Common myeloid progenitor, CD34-positive (primary cell): ENCODE data around the gene DNAH17. TPM values are rescaled to one million over a fixed set of nuclear protein-coding genes. Genes with fewer than 3 reads are reported as not detected.

Source experiments
- CTCF ChIA-PET: fragments of 350-600 bp; sonication (Branson Sonifier 250); formaldehyde crosslinking; loops from one replicate; lab custom pipeline; 2021; ENCODE audit warnings: antibody characterized with exemption; lab: Charles Lee
- POLR2A ChIA-PET: fragments of 350-600 bp; sonication (Branson Sonifier 250); formaldehyde crosslinking; loops from one replicate; lab custom pipeline; 2021; ENCODE audit warnings: antibody characterized with exemption; lab: Charles Lee
- DNase-seq, 3 donors: peaks; one replicate each; pipeline versions ENCODE4 v3.0.0 to v3.0.0-alpha.2; 2013
- H3K27ac ChIP-seq, 2 experiments: 1 replicate in 1 of 2; 2 replicates in 1 of 2; pipeline ENCODE4 v1.7.0; 2013; ENCODE audit warnings: inconsistent platforms in 2 of 2, low read length in 2 of 2, mild to moderate bottlenecking in 2 of 2, low read depth in 1 of 2, moderate library complexity in 1 of 2; ENCODE audit not compliant: severe bottlenecking in 2 of 2, insufficient read depth in 1 of 2, poor library complexity in 1 of 2
- H3K27me3 ChIP-seq, 5 experiments: replicated peaks in 2 of 5; 1 replicate in 3 of 5; 2 replicates in 2 of 5; pipeline versions ENCODE4 v1.6.1 to v1.7.0; 2013; ENCODE audit warnings: low read length in 4 of 5, mild to moderate bottlenecking in 2 of 5, moderate library complexity in 2 of 5, inconsistent platforms in 1 of 5; ENCODE audit not compliant: insufficient read depth in 5 of 5, control insufficient read depth in 4 of 5
- H3K36me3 ChIP-seq, 4 experiments: 1 replicate in 2 of 4; 2 replicates in 2 of 4; pipeline versions ENCODE4 v1.6.1 to v1.7.0; 2013; ENCODE audit warnings: low read length in 3 of 4, control low read depth in 1 of 4, mild to moderate bottlenecking in 1 of 4; ENCODE audit not compliant: control insufficient read depth in 4 of 4, insufficient read depth in 4 of 4
- H3K4me1 ChIP-seq, 4 experiments: 1 replicate in 3 of 4; 2 replicates in 1 of 4; pipeline versions ENCODE4 v1.6.1 to v1.7.1; 2013; ENCODE audit warnings: low read length in 3 of 4, mild to moderate bottlenecking in 3 of 4, control low read depth in 1 of 4, inconsistent platforms in 1 of 4, moderate library complexity in 1 of 4; ENCODE audit not compliant: control insufficient read depth in 4 of 4, insufficient read depth in 4 of 4; ENCODE audit errors: control extremely low read depth in 1 of 4
- H3K4me3 ChIP-seq, 7 experiments: 1 replicate in 4 of 7; 2 replicates in 3 of 7; pipeline versions ENCODE4 v1.5.1 to v1.7.0; 2013; ENCODE audit warnings: mild to moderate bottlenecking in 7 of 7, low read length in 6 of 7, moderate library complexity in 6 of 7, inconsistent platforms in 2 of 7, low read depth in 2 of 7, control low read depth in 1 of 7; ENCODE audit not compliant: insufficient read depth in 4 of 7, control insufficient read depth in 1 of 7; ENCODE audit errors: extremely low read depth in 1 of 7
- H3K9me3 ChIP-seq, 5 experiments: 1 replicate in 4 of 5; 2 replicates in 1 of 5; pipeline versions ENCODE4 v1.6.1 to v1.7.1; 2013; ENCODE audit warnings: low read length in 4 of 5, mild to moderate bottlenecking in 2 of 5, inconsistent platforms in 1 of 5, low read depth in 1 of 5, moderate library complexity in 1 of 5; ENCODE audit not compliant: control insufficient read depth in 4 of 5, insufficient read depth in 2 of 5; ENCODE audit errors: control extremely low read depth in 1 of 5
- WGBS: methylation state at CpG from one replicate; pipeline ENCODE4 v1.1.5; 2013; ENCODE audit not compliant: insufficient coverage; 5-methylcytosine and 5-hydroxymethylcytosine counted together
- polyA plus RNA-seq: library from polyadenylated mRNA; unstranded; fragments of 120-200 nt; gene quantifications from one replicate; pipeline ENCODE4 v1.2.1, GENCODE V29; 2013

The DNAH17 gene, protein sequence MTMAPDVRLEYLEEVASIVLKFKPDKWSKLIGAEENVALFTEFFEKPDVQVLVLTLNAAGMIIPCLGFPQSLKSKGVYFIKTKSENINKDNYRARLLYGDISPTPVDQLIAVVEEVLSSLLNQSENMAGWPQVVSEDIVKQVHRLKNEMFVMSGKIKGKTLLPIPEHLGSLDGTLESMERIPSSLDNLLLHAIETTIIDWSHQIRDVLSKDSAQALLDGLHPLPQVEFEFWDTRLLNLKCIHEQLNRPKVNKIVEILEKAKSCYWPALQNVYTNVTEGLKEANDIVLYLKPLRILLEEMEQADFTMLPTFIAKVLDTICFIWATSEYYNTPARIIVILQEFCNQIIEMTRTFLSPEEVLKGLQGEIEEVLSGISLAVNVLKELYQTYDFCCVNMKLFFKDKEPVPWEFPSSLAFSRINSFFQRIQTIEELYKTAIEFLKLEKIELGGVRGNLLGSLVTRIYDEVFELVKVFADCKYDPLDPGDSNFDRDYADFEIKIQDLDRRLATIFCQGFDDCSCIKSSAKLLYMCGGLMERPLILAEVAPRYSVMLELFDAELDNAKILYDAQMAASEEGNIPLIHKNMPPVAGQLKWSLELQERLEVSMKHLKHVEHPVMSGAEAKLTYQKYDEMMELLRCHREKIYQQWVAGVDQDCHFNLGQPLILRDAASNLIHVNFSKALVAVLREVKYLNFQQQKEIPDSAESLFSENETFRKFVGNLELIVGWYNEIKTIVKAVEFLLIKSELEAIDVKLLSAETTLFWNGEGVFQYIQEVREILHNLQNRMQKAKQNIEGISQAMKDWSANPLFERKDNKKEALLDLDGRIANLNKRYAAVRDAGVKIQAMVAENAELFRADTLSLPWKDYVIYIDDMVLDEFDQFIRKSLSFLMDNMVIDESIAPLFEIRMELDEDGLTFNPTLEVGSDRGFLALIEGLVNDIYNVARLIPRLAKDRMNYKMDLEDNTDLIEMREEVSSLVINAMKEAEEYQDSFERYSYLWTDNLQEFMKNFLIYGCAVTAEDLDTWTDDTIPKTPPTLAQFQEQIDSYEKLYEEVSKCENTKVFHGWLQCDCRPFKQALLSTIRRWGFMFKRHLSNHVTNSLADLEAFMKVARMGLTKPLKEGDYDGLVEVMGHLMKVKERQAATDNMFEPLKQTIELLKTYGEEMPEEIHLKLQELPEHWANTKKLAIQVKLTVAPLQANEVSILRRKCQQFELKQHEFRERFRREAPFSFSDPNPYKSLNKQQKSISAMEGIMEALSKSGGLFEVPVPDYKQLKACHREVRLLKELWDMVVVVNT (N-terminal part only)
- polyA plus RNA-seq: 1.1 TPM

DNA sequence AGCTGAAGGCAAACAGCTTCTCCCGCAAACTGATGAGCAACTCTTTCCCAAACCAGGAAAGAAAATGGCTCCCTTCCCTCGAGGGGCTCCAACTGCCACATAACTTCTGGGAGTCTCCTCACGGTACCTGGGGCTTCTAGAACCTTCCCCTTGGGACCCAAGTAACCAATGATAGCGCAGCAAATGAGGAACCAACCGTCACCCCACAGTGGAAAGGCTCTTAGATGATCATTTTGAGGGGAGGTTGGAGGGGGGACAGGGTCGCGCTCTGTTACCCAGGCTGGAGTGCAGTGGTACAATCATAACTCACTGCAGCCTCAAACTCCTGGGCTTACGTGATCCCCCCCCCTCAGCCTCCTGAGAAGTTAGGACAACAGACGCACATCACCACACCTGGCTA lies at the start of gene DNAH17:
TSS of gene DNAH17 (minus strand) at position 101 of the 400 bp plus-strand sequence. CDS start 2,339 bp downstream, outside the sequence.
- CTCF ChIA-PET: no interaction called here
- Histone ChIP-seq H3K9me3 (no peaks in the 10 kb centered on the region), H3K4me3 (no peak within 1 kb of the TSS), H3K27ac (no peak within 1 kb of the TSS), H3K36me3 (no peaks in the 10 kb centered on the region), H3K4me1 (no peaks in the 10 kb centered on the region), H3K27me3 (peaks cover 0 to 2% (median 0%) of the 10 kb centered on the region in 5 experiments)
- POLR2A ChIA-PET: no interaction called here
- WGBS: 81% methylated on average over 6 of the region's 9 CpGs
- DNase-seq: no peak

DNA sequence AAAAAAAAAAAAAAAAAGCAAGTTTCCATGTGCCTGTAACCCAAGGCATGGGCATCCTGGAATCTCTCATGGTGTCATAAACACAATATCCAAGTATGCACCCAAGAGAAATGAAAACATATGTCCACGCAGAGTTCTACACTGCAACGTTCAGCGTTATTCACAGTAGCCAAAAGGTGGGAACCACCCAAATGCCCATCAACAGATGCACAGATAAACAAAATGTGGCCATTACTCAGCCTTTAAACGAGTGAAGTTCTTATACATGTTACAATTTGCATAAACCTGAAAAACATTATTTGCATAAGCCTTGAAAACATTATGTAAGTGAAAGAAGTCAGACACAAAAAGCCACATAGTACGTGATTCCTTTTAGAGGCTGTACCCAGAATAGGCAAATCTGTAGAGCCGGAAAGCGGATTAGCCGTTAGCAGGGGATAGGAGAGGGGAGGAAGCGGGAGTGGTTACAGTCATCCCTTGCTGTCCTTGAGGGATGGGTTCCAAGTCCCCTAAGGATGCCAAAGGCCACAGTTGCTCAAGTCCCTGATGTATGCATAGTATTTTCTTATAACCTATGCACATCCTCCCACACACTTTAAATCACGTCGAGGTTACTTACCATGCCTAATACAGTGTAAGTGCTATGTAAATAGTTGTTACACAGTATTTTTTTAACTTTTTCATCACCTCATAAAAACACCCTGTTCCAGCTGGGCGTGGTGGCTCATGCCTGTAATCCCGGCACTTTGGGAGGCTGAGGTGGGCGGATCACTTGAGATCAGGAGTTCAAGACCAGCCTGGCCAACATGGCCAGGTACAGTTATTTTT lies 47.3 kb upstream of the DNAH17 start:
- CTCF ChIA-PET: no interaction called here
- Histone ChIP-seq H3K4me1 (no peaks in the 10 kb centered on the region), H3K36me3 (no peaks in the 10 kb centered on the region), H3K27me3 (no peaks in the 10 kb centered on the region), H3K9me3 (peaks cover 0 to 4% (median 0%) of the 10 kb centered on the region in 5 experiments), H3K27ac (no peak overlapping the region), H3K4me3 (no peak overlapping the region)
- no peak for DNase-seq
- 96% methylated on average over 11 of the region's 14 CpGs for WGBS
- POLR2A ChIA-PET: no interaction called here

DNA sequence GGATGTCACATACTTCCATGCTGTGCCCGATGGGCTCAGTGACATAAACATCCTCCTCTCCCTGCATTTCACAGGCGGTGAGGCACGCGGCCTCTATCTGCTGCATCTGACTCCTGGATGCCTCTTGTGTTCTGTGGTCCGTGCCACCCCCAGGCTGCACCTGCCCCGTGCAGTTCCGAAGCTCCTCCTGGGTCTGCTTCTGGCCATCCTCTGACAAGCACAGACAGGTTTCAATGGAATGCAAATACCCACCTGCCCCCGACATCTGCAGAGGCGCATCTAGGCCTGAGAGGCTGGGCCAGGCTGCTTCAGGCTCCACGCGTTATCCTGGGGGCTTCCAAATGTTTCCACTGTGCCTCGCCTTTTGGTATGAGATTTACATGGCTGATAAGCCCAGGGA lies 46.3 kb upstream of the DNAH17 start:
- no peak overlapping the region for H3K27ac ChIP-seq
- H3K9me3 ChIP-seq: peaks cover 0 to 8% (median 0%) of the 10 kb centered on the region in 5 experiments
- H3K4me3 ChIP-seq: no peak overlapping the region
- no peaks in the 10 kb centered on the region for H3K27me3 ChIP-seq
- CTCF ChIA-PET: no interaction called here
- no peaks in the 10 kb centered on the region for H3K36me3 ChIP-seq
- 98% methylated on average over 12 of the region's 12 CpGs for WGBS
- no peaks in the 10 kb centered on the region for H3K4me1 ChIP-seq
- POLR2A ChIA-PET: no interaction called here
- no peak for DNase-seq

DNA sequence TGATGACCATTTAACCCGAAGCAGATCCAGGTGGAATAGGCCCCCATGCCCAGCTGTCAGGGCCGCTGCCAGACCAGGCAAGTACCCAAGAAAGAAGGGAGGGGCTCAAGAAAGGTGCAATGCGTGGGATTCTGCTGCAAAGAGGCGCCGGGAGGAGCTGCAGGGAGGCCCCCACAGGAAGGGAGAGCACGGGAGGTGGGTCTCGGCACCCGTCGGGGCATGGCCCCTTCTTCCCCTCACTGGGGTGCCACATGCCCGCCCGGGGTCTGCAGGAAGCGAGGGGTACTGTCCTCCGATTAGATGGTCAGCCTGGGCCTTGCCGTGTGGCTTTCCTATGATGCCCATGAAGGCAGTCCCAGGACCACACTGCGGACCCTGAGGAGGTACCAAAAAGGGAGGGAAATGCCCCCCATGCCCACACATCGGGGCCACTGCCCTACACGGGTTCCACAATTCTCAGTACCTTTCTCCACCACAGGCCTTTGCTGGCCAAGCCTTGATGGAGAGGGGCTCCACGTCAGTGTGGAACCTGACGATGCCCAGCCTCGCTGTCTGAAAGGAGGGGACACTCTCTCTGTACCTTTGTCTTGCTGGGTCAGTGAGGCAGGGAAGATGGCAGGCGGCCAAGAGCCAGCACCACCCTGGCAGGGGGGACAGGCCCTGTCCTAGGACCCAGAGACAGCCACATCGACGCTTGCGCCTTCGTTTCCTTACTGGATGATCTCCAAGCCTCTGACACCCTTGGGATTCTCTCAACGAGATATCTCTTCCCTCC lies 45.5 kb upstream of the DNAH17 start:
- Histone ChIP-seq H3K4me3 (no peak overlapping the region), H3K4me1 (no peaks in the 10 kb centered on the region), H3K27ac (no peak overlapping the region), H3K27me3 (no peaks in the 10 kb centered on the region), H3K9me3 (peaks cover 0 to 14% (median 0%) of the 10 kb centered on the region in 5 experiments), H3K36me3 (no peaks in the 10 kb centered on the region)
- POLR2A ChIA-PET: no interaction called here
- CTCF ChIA-PET: no interaction called here
- no peak for DNase-seq
- 95% methylated on average over 21 of the region's 26 CpGs for WGBS

DNA sequence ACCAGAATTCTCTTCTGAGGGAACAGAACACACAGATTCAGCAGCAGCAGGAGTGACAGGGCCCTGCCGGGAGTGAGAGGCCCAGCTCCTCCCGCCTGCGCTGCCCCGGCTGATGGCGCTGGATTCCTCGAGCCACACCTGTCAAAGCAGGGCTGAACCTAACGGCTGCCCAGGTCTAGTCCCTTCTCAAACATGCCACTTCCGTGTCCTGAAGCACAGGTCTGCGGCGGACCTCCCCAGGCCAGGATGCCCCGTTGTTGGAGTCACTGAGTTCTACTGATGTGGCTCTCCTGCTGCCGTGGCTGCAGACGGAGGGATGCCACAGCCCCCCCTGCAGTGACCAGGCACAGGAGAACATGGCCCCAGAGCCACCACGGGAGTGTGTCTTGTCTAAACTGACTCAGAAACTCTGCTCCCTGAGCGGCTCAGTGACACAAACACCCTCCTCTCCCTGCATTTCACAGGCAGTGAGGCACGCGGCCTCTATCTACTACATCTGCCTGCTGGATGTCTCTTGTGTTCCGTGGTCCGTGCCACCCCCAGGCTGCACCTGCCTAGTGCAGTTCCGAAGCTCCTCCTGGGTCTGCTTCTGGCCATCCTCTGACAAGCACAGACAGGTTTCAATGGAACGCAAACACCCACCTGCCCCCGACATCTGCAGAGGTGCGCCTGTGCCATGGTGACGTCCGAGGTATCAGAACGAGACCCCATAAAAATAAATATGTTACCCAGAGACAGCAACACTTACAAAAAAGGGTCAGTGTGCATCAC lies 44.7 kb upstream of the DNAH17 start:
- WGBS: 97% methylated on average over 20 of the region's 26 CpGs
- no peak for DNase-seq
- Histone ChIP-seq H3K36me3 (no peaks in the 10 kb centered on the region), H3K4me1 (no peaks in the 10 kb centered on the region), H3K27ac (no peak overlapping the region), H3K9me3 (peaks cover 0 to 14% (median 0%) of the 10 kb centered on the region in 5 experiments), H3K4me3 (no peak overlapping the region), H3K27me3 (no peaks in the 10 kb centered on the region)
- ChIA-PET CTCF (no interaction called here), POLR2A (no interaction called here)
